Measurements from ENCODE around the gene UBE2I. TPM values are rescaled to one million over a fixed set of nuclear protein-coding genes. Genes with fewer than 3 reads are reported as not detected.

Gene UBE2I
- total RNA-seq, 1 donor from 2014 or later, result 143 TPM

GRCh38 chr16:1334739-1335138, 25.3 kb downstream of the UBE2I start:
- H3K27ac ChIP-seq (ENCODE audit: low read depth, low read length), result no peak overlapping the region
- H3K4me2 ChIP-seq (ENCODE audit: low read length), result no peak overlapping the region
- H3K36me3 Mint-ChIP-seq (ENCODE audit: low read depth, unreplicated experiment), result no peaks in the 10 kb centered on the region
- peaks cover 4% of the 10 kb centered on the region for H3K9me3 ChIP-seq (ENCODE audit: insufficient read depth, low read depth, low read length)
- no peak overlapping the region for H3K4me3 ChIP-seq (ENCODE audit: insufficient read depth, low read depth, low read length)
- no peak overlapping the region for H2AFZ ChIP-seq (ENCODE audit: low read depth, low read length)
- H3K4me1 Mint-ChIP-seq (ENCODE audit: low read depth, unreplicated experiment), result no peaks in the 10 kb centered on the region
- TF ChIP-seq EZH2 (IDR thresholded peaks at IDR 0.05; ENCODE audit: insufficient read depth, low read length) (peak; percentile 5), CTCF (IDR thresholded peaks at IDR 0.05; ENCODE audit: insufficient read depth, low read depth, low read length) (no peak)
- peaks cover 11% of the 10 kb centered on the region for H3K4me1 ChIP-seq (ENCODE audit: insufficient read depth, low read length)
- H3K79me2 ChIP-seq (ENCODE audit: insufficient read depth, low read length), result no peaks in the 10 kb centered on the region
- H3K9me3 Mint-ChIP-seq (ENCODE audit: unreplicated experiment), result no peaks in the 10 kb centered on the region
- H3K4me3 Mint-ChIP-seq (ENCODE audit: unreplicated experiment), result no peak overlapping the region
- no peak overlapping the region for H3K9ac ChIP-seq (ENCODE audit: low read length)
- H3K27me3 ChIP-seq (ENCODE audit: insufficient read depth, low read length), result peaks cover 48% of the 10 kb centered on the region
- DNase-seq (ENCODE audit: low read depth) (no peak), FAIRE-seq (no peak)
- no peaks in the 10 kb centered on the region for H3K36me3 ChIP-seq (ENCODE audit: insufficient read depth, low read length)
- peaks cover 33% of the 10 kb centered on the region for H3K27me3 Mint-ChIP-seq (ENCODE audit: low read depth, unreplicated experiment)
- no peak overlapping the region for H3K27ac Mint-ChIP-seq (ENCODE audit: unreplicated experiment)
- H4K20me1 ChIP-seq (ENCODE audit: insufficient read depth, low read length), result peaks cover 7% of the 10 kb centered on the region

- Mint-ChIP-seq H3K27me3 (ENCODE audit: low read depth, unreplicated experiment) (peaks cover 33% of the 10 kb centered on the region), H3K27ac (ENCODE audit: unreplicated experiment) (no peak overlapping the region), H3K4me1 (ENCODE audit: low read depth, unreplicated experiment) (no peaks in the 10 kb centered on the region), H3K4me3 (ENCODE audit: unreplicated experiment) (no peak overlapping the region), H3K36me3 (ENCODE audit: low read depth, unreplicated experiment) (no peaks in the 10 kb centered on the region), H3K9me3 (ENCODE audit: unreplicated experiment) (no peaks in the 10 kb centered on the region)
- H3K9ac ChIP-seq (ENCODE audit: low read length), result no peak overlapping the region
- peaks cover 7% of the 10 kb centered on the region for H4K20me1 ChIP-seq (ENCODE audit: insufficient read depth, low read length)
- H3K36me3 ChIP-seq (ENCODE audit: insufficient read depth, low read length), result no peaks in the 10 kb centered on the region
- H3K79me2 ChIP-seq (ENCODE audit: insufficient read depth, low read length), result no peaks in the 10 kb centered on the region
- DNase-seq (ENCODE audit: low read depth), result no peak
- no peak overlapping the region for H3K4me3 ChIP-seq (ENCODE audit: insufficient read depth, low read depth, low read length)
- H3K4me2 ChIP-seq (ENCODE audit: low read length), result no peak overlapping the region
- H2AFZ ChIP-seq (ENCODE audit: low read depth, low read length), result no peak overlapping the region
- peaks cover 11% of the 10 kb centered on the region for H3K4me1 ChIP-seq (ENCODE audit: insufficient read depth, low read length)
- peaks cover 48% of the 10 kb centered on the region for H3K27me3 ChIP-seq (ENCODE audit: insufficient read depth, low read length)
- H3K9me3 ChIP-seq (ENCODE audit: insufficient read depth, low read depth, low read length), result peaks cover 2% of the 10 kb centered on the region
- no peak overlapping the region for H3K27ac ChIP-seq (ENCODE audit: low read depth, low read length)
- no peak for FAIRE-seq
- TF ChIP-seq CTCF (IDR thresholded peaks at IDR 0.05; ENCODE audit: insufficient read depth, low read depth, low read length) (no peak), EZH2 (IDR thresholded peaks at IDR 0.05; ENCODE audit: insufficient read depth, low read length) (peak; percentile 21)
Measured at GRCh38 chr16:1335211-1335971, 26.0 kb downstream of the UBE2I start.

- no peak overlapping the region for H3K4me3 ChIP-seq (ENCODE audit: insufficient read depth, low read depth, low read length)
- Mint-ChIP-seq H3K36me3 (ENCODE audit: low read depth, unreplicated experiment) (no peaks in the 10 kb centered on the region), H3K27ac (ENCODE audit: unreplicated experiment) (no peak overlapping the region), H3K27me3 (ENCODE audit: low read depth, unreplicated experiment) (peaks cover 37% of the 10 kb centered on the region), H3K4me1 (ENCODE audit: low read depth, unreplicated experiment) (no peaks in the 10 kb centered on the region), H3K9me3 (ENCODE audit: unreplicated experiment) (no peaks in the 10 kb centered on the region), H3K4me3 (ENCODE audit: unreplicated experiment) (no peak overlapping the region)
- H3K36me3 ChIP-seq (ENCODE audit: insufficient read depth, low read length), result no peaks in the 10 kb centered on the region
- H3K79me2 ChIP-seq (ENCODE audit: insufficient read depth, low read length), result no peaks in the 10 kb centered on the region
- H3K9me3 ChIP-seq (ENCODE audit: insufficient read depth, low read depth, low read length), result no peaks in the 10 kb centered on the region
- H2AFZ ChIP-seq (ENCODE audit: low read depth, low read length), result no peak overlapping the region
- TF ChIP-seq CTCF (IDR thresholded peaks at IDR 0.05; ENCODE audit: insufficient read depth, low read depth, low read length), result no peak
- TF ChIP-seq EZH2 (IDR thresholded peaks at IDR 0.05; ENCODE audit: insufficient read depth, low read length), result peak; percentile 9
- peaks cover 11% of the 10 kb centered on the region for H3K4me1 ChIP-seq (ENCODE audit: insufficient read depth, low read length)
- H3K4me2 ChIP-seq (ENCODE audit: low read length), result no peak overlapping the region
- DNase-seq (ENCODE audit: low read depth) (no peak), FAIRE-seq (no peak)
- peaks cover 7% of the 10 kb centered on the region for H4K20me1 ChIP-seq (ENCODE audit: insufficient read depth, low read length)
- no peak overlapping the region for H3K27ac ChIP-seq (ENCODE audit: low read depth, low read length)
- H3K9ac ChIP-seq (ENCODE audit: low read length), result no peak overlapping the region
- peaks cover 48% of the 10 kb centered on the region for H3K27me3 ChIP-seq (ENCODE audit: insufficient read depth, low read length)
Measured at GRCh38 chr16:1335996-1336395, 26.6 kb downstream of the UBE2I start.
